HepG2 (cell line): ENCODE measurements around the gene EMC8. TPM values are rescaled to one million over a fixed set of nuclear protein-coding genes. Genes with fewer than 3 reads are reported as not detected.

Source experiments
- CHD2 ChIP-seq: IDR thresholded peaks from 2 replicates; pipeline ENCODE4 v1.6.1; 2011; ENCODE audit warnings: low read depth, low read length, improper control_type of control experiment
- ETV5 ChIP-seq: IDR thresholded peaks from 2 replicates; pipeline ENCODE4 v1.6.1; 2018; ENCODE audit warnings: missing biosample characterization, missing genetic modification reagents, inconsistent platforms, borderline replicate concordance
- HOXA3 ChIP-seq: sonication (generic); formaldehyde crosslinking; IDR thresholded peaks from 2 replicates; pipeline ENCODE4 v1.5.0; 2020; ENCODE audit warnings: missing genetic modification reagents
- HOXA9 ChIP-seq: sonication (generic); formaldehyde crosslinking; IDR thresholded peaks from 2 replicates; pipeline ENCODE4 v1.8.1; 2022; ENCODE audit warnings: missing genetic modification reagents, mild to moderate bottlenecking, moderate library complexity, borderline replicate concordance
- MED1 ChIP-seq: sonication (generic); formaldehyde crosslinking; IDR thresholded peaks from 2 replicates; pipeline ENCODE4 v1.4.0; 2020; ENCODE audit warnings: missing genetic modification reagents
- NFE2L1 ChIP-seq: sonication (generic); formaldehyde crosslinking; IDR thresholded peaks from 2 replicates; pipeline ENCODE4 v1.4.0; 2020; ENCODE audit warnings: missing genetic modification reagents, mild to moderate bottlenecking, borderline replicate concordance
- PAF1 ChIP-seq: IDR thresholded peaks from 2 replicates; pipeline ENCODE4 v1.6.1; 2016; ENCODE audit warnings: missing genetic modification reagents, missing compliant biosample characterization
- PHF21A ChIP-seq: sonication (generic); formaldehyde crosslinking; IDR thresholded peaks from 2 replicates; pipeline ENCODE4 v1.5.0; 2020; ENCODE audit warnings: mild to moderate bottlenecking, missing genetic modification reagents
- RBAK ChIP-seq: sonication (generic); formaldehyde crosslinking; IDR thresholded peaks from 2 replicates; pipeline ENCODE4 v1.5.1; 2020; ENCODE audit warnings: mild to moderate bottlenecking, missing genetic modification reagents
- RXRA ChIP-seq: sonication (generic); formaldehyde crosslinking; IDR thresholded peaks from 2 replicates; pipeline ENCODE4 v1.5.1; 2020; ENCODE audit warnings: missing genetic modification reagents
- SATB2 ChIP-seq: sonication (generic); formaldehyde crosslinking; IDR thresholded peaks from 2 replicates; pipeline ENCODE4 v1.5.0; 2020; ENCODE audit warnings: missing genetic modification reagents
- TBX2 ChIP-seq: sonication (generic); formaldehyde crosslinking; IDR thresholded peaks from 2 replicates; pipeline ENCODE4 v1.5.0; 2020; ENCODE audit warnings: missing genetic modification reagents, mild to moderate bottlenecking, borderline replicate concordance
- THAP8 ChIP-seq: sonication (generic); formaldehyde crosslinking; IDR thresholded peaks from 2 replicates; pipeline ENCODE4 v1.5.1; 2020; ENCODE audit warnings: missing genetic modification reagents, mild to moderate bottlenecking, borderline replicate concordance
- ZBTB33 ChIP-seq: sonication (generic); formaldehyde crosslinking; IDR thresholded peaks from 2 replicates; pipeline ENCODE4 v1.4.0; 2020; ENCODE audit warnings: missing genetic modification reagents
- ZEB1 ChIP-seq: IDR thresholded peaks from 2 replicates; pipeline ENCODE4 v1.6.1; 2012; ENCODE audit warnings: mild to moderate bottlenecking, low read depth, inconsistent platforms; ENCODE audit not compliant: insufficient replicate concordance
- ZNF143 ChIP-seq: sonication (generic); formaldehyde crosslinking; IDR thresholded peaks from 2 replicates; pipeline ENCODE4 v1.4.0; 2020; ENCODE audit warnings: missing genetic modification reagents
- ZNF17 ChIP-seq: sonication (generic); formaldehyde crosslinking; IDR thresholded peaks from 2 replicates; pipeline ENCODE4 v1.5.0; 2020; ENCODE audit warnings: mild to moderate bottlenecking, missing genetic modification reagents
- ZNF20 ChIP-seq: sonication (generic); formaldehyde crosslinking; IDR thresholded peaks from 2 replicates; pipeline ENCODE4 v1.4.0; 2020; ENCODE audit warnings: mild to moderate bottlenecking, moderate library complexity, missing genetic modification reagents
- ZNF326 ChIP-seq: sonication (generic); formaldehyde crosslinking; IDR thresholded peaks from 2 replicates; pipeline ENCODE4 v1.4.0; 2020; ENCODE audit warnings: missing genetic modification reagents, borderline replicate concordance
- ZNF382 ChIP-seq: sonication (generic); formaldehyde crosslinking; IDR thresholded peaks from 2 replicates; pipeline ENCODE4 v1.5.0; 2020; ENCODE audit warnings: missing genetic modification reagents, mild to moderate bottlenecking, borderline replicate concordance
- ZNF609 ChIP-seq: sonication (generic); formaldehyde crosslinking; IDR thresholded peaks from 2 replicates; pipeline ENCODE4 v1.4.0; 2020; ENCODE audit warnings: mild to moderate bottlenecking, missing genetic modification reagents, borderline replicate concordance
- ZNF776 ChIP-seq: sonication (generic); formaldehyde crosslinking; IDR thresholded peaks from 2 replicates; pipeline ENCODE4 v1.4.0; 2020; ENCODE audit warnings: mild to moderate bottlenecking, missing genetic modification reagents
- polyA plus RNA-seq, 8 experiments: library from polyadenylated mRNA; depleted of rRNA in 3 of 8; stranded (reverse) in 7 of 8; unstranded in 1 of 8; fragments of >200 nt; fragmentation: Illumina TruSeq in 4 of 8; extraction: Trizol in 4 of 8; gene quantifications; 2 replicates each; pipeline versions ENCODE4 v1.2.1 to v1.2.3, GENCODE V29; 2011 to 2016; ENCODE audit warnings: low read depth in 4 of 8, missing spikeins in 1 of 8, mixed read lengths in 1 of 8; ENCODE audit not compliant: insufficient read depth in 1 of 8
- total RNA-seq, 5 experiments: library from RNA; depleted of rRNA; stranded (reverse); fragments of >200 nt; fragmentation: Illumina TruSeq; extraction: Trizol; gene quantifications; 2 replicates each; pipeline ENCODE4 v1.2.3, GENCODE V29; 2016; ENCODE audit warnings: low read depth in 1 of 5

The EMC8 gene
- total and polyA plus RNA-seq, 2 of the 13 experiments (the other 11 are each of a cell fraction or from before 2014, with no cell fraction given) = 55.0 to 76.0 TPM

- TF ChIP-seq ETV5 = no peak
- peak; percentile 63 for TF ChIP-seq ZEB1
- no peak for TF ChIP-seq HOXA9 (CRISPR knock-in tag)
- TF ChIP-seq ZNF326 (CRISPR knock-in tag) = no peak
- TF ChIP-seq MED1 (CRISPR knock-in tag) = no peak
- TF ChIP-seq SATB2 (CRISPR knock-in tag) = no peak
- TF ChIP-seq ZNF17 (CRISPR knock-in tag) = no peak
- TF ChIP-seq HOXA3 (CRISPR knock-in tag) = peak; percentile 69; the same call in 1 of the 2 replicates
- TF ChIP-seq TBX2 (CRISPR knock-in tag) = peak; percentile 25; the same call in 1 of the 2 replicates
- TF ChIP-seq PHF21A = 0 out of 2 replicates have a peak, but pooled peaks have one; percentile 35
- TF ChIP-seq ZNF20 (CRISPR knock-in tag) = no peak
- TF ChIP-seq CHD2 = no peak
- no peak for TF ChIP-seq NFE2L1 (CRISPR knock-in tag)
- peak; percentile 35; the same call in 1 of the 2 replicates for TF ChIP-seq ZNF143 (CRISPR knock-in tag)
- no peak for TF ChIP-seq THAP8 (CRISPR knock-in tag)
- TF ChIP-seq ZNF609 (CRISPR knock-in tag) = no peak
- 0 out of 2 replicates have a peak, but pooled peaks have one; percentile 36 for TF ChIP-seq ZBTB33 (CRISPR knock-in tag)
- no peak for TF ChIP-seq PAF1 (CRISPR knock-in tag)
- no peak for TF ChIP-seq RXRA (CRISPR knock-in tag)
- TF ChIP-seq ZNF776 (CRISPR knock-in tag) = no peak
- TF ChIP-seq RBAK = no peak
- no peak for TF ChIP-seq ZNF382 (CRISPR knock-in tag)
These were observed 17.5 kb downstream of the EMC8 start (continued) for GRCh38 chr16:85781695-85782370.
